Adrenal gland (tissue), 12 donors: ENCODE data around the gene MARVELD2. TPM values are rescaled to one million over a fixed set of nuclear protein-coding genes. Genes with fewer than 3 reads are reported as not detected.
"Not testable (repeated sequence)": the region's sequence is repeated elsewhere in the genome, so short reads cannot be mapped to it uniquely, and the experiment has no call there.

ENCODE experiments used
- DNase-seq, 7 donors: peaks; one replicate each; pipeline ENCODE4 v3.0.0-alpha.2; 2019 to 2020
- H3K27ac ChIP-seq, 5 donors: fragments of 200-600 bp; sonication (generic) in 4 of 5; 1 replicate in 3 of 5; 2 replicates in 2 of 5; pipeline versions ENCODE4 v1.5.1 to v1.8.0; 2016 to 2020; ENCODE audit warnings: mild to moderate bottlenecking in 1 of 5
- H3K27me3 ChIP-seq: fragments of 200-600 bp; 2 replicates; pipeline ENCODE4 v1.8.0; 2021
- H3K36me3 ChIP-seq, 2 donors: fragments of 200-600 bp; replicated peaks in 1 of 2; 1 replicate in 1 of 2; 2 replicates in 1 of 2; pipeline versions ENCODE4 v1.5.1 to v1.8.0; 2018 to 2022
- H3K4me1 ChIP-seq, 2 donors: fragments of 200-600 bp; replicated peaks in 1 of 2; 1 replicate in 1 of 2; 2 replicates in 1 of 2; pipeline versions ENCODE4 v1.5.1 to v1.8.0; 2018 to 2021
- H3K4me3 ChIP-seq, 4 donors: fragments of 200-600 bp; sonication (generic) in 3 of 4; one replicate each; pipeline ENCODE4 v1.5.1; 2016 to 2018
- H3K9me3 ChIP-seq, 3 donors: fragments of 200-600 bp; sonication (generic) in 1 of 3; replicated peaks in 1 of 3; 1 replicate in 2 of 3; 2 replicates in 1 of 3; pipeline versions ENCODE4 v1.5.1 to v1.8.0; 2016 to 2021
- POLR2A ChIP-seq, 2 donors: fragments of 450-650 bp; IDR thresholded peaks; one replicate each; pipeline ENCODE4 v1.6.1; 2017; ENCODE audit warnings: antibody characterized with exemption in 2 of 2, mild to moderate bottlenecking in 2 of 2, moderate library complexity in 1 of 2
- WGBS, 4 donors: extraction: QIAGEN DNeasy Blood & Tissue Kit in 2 of 4; methylation state at CpG; one replicate each; pipeline versions ENCODE4 v1.1.5 to v1.1.7; 2013 to 2017; 5-methylcytosine and 5-hydroxymethylcytosine counted together
- intact Hi-C, 2 donors: fragments of 100-400 bp; cut with DNase I; formaldehyde crosslinking; loops; one replicate each; pipeline versions ENCODE4 v1.14.1 to v1.15.0; 2022 to 2023
- polyA plus RNA-seq, 3 donors: library from polyadenylated mRNA; stranded (reverse); fragments of 200-250 nt in 2 of 3; fragments of 350-450 nt in 1 of 3; fragmentation: Illumina TruSeq in 1 of 3; extraction: RNeasy Lipid Tissue Mini Kit (QIAGEN cat#74804) in 1 of 3; gene quantifications; one replicate each; pipeline ENCODE4 v1.2.3, GENCODE V29; 2013 to 2014
- total RNA-seq, 9 donors: library from RNA; depleted of rRNA in 4 of 9; stranded (reverse); fragments of >200 nt in 4 of 9; fragments of 120-200 nt in 1 of 9; fragmentation: NEBNext Ultra II Directional in 1 of 9; extraction: Animal tissue kit (Norgen Biotek cat#: 25700) in 1 of 9; gene quantifications; one replicate each; pipeline versions ENCODE4 v1.1.0 to v1.2.4, GENCODE V29; 2013 to 2023
- TF ChIP-seq, protein P1 (sequence below), 6 experiments: fragments of 450-650 bp in 4 of 6; fragments of 200-600 bp in 2 of 6; sonication (generic) in 1 of 6; IDR thresholded peaks; 1 replicate in 5 of 6; 2 replicates in 1 of 6; pipeline versions ENCODE4 v1.5.1 to v1.8.0; 2016 to 2021; ENCODE audit warnings: antibody characterized with exemption in 6 of 6, mild to moderate bottlenecking in 2 of 6, moderate library complexity in 1 of 6
- donor health status: healthy with polysubstance abuse.
- donor health status: Bipolar disorder and iron deficiency.
- donor health status: DM: yes; HTN: yes; CAD: no.
- donor health status: DM: no; HTN: no; CAD: no.
- donor health status: DM: no; HTN: no; CAD: no.
- donor health status: DM: yes; HTN: yes; CAD: no.

The MARVELD2 gene
- total and polyA plus RNA-seq, 12 donors, result 0.16 to 1.6 (median 0.73) TPM

DNA sequence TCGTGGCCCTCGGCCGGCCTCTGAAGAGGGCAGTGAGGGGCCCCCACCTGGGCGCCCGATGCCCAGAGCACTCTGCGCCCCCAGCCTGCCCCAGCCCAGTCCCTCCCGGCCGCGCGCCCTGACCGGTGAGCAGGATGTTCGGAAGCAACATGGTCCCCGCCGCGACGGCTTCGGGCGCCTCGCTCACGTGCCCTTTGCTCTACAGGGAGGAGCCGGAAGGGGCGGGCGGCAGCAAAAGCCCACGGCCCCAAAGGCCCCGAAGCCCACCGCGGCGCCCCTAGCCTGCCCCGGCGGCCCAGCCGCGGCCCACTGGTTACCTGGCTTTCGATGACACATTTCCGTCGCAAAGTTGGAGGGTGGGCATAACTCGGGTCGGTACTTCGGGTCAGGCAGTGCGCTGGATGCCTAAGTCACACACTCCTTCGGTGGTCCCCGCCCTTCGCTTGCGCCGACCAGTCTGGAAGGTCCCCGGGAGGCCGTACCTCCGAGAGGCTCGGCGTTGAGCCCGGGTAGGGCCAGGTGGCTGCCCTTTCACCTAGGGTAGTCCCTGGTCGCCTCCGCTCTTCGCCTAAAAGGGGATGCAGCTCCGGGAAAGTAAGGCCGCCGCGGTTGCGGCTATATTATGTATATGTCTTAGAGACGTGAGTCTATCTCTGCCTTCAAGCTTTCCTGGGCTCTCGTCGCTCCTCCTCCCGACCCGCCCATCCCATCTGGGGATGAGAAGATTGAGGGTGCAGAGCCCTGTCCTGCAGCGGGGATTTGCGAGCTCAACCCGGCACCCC is 45.4 kb upstream of the MARVELD2 start, which contains the start of the genes AK6, RAD17 and TAF9:
Gene AK6, minus strand, starts transcription at position 181 of the 782 bp plus-strand sequence. Its CDS starts 30 bp downstream, at position 151.
Gene RAD17, plus strand, starts transcription at position 479 of the 782 bp plus-strand sequence. CDS start 2,391 bp downstream, outside the sequence.
Gene TAF9, minus strand, starts transcription at position 181 of the 782 bp plus-strand sequence. CDS start 3,783 bp downstream, outside the sequence.
- H3K36me3 ChIP-seq, result peaks cover 0 to 27% of the 10 kb centered on the region in 2 donors
- H3K27me3 ChIP-seq, result no peaks in the 10 kb centered on the region
- DNase-seq, result peak; percentile 92 to 94 (median 92)
- TF ChIP-seq, protein P1, sequence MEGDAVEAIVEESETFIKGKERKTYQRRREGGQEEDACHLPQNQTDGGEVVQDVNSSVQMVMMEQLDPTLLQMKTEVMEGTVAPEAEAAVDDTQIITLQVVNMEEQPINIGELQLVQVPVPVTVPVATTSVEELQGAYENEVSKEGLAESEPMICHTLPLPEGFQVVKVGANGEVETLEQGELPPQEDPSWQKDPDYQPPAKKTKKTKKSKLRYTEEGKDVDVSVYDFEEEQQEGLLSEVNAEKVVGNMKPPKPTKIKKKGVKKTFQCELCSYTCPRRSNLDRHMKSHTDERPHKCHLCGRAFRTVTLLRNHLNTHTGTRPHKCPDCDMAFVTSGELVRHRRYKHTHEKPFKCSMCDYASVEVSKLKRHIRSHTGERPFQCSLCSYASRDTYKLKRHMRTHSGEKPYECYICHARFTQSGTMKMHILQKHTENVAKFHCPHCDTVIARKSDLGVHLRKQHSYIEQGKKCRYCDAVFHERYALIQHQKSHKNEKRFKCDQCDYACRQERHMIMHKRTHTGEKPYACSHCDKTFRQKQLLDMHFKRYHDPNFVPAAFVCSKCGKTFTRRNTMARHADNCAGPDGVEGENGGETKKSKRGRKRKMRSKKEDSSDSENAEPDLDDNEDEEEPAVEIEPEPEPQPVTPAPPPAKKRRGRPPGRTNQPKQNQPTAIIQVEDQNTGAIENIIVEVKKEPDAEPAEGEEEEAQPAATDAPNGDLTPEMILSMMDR (IDR thresholded peaks at IDR 0.05), result peak in 1 of 6 experiments; percentile 6
- peak; percentile 54 to 79 for TF ChIP-seq POLR2A (IDR thresholded peaks at IDR 0.05)
- H3K27ac ChIP-seq, result peak within 1 kb of the TSS; percentile 98 to 99 (median 99)
- H3K4me1 ChIP-seq, result peaks cover 13 to 40% of the 10 kb centered on the region in 2 donors
- no peaks in the 10 kb centered on the region for H3K9me3 ChIP-seq
- peak within 1 kb of the TSS; percentile 74 to 96 (median 89) for H3K4me3 ChIP-seq
- 0 to 1% (median 0%) methylated on average over 2 to 66 of the region's 66 CpGs for WGBS, 4 donors
- intact Hi-C loops, result loop anchor here in 1 of 2 donors (10.0 kb wide), 1 partner anchor 275 kb away; the partner anchor contains the start of gene SLC30A5

DNA sequence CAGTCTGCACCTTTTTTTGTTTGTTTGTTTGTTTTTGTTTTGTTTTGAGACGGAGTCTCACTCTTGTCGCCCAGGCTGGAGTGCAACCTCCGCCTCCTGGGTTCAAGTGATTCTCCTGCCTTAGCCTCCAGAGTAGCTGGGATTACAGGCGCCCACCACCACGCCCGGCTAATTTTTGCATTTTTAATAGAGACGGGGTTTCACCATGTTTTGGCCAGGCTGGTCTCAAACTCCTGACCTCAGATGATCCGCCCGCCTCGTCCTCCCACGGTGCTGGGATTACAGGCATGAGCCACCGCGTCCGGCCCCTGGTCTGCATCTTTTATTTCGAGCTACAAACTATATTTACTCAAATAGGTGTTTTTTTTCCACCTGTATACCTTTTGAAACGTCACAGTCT is 44.6 kb upstream of the MARVELD2 start:
- H3K4me1 ChIP-seq, result peaks cover 13 to 36% of the 10 kb centered on the region in 2 donors
- WGBS, 4 donors, result 2 to 6% (median 2%) methylated on average over 16 of the region's 16 CpGs
- H3K27ac ChIP-seq, DNase-seq, H3K9me3 ChIP-seq, H3K27me3 ChIP-seq, intact Hi-C loops: not testable (repeated sequence)
- H3K4me3 ChIP-seq, result peak overlapping the region in 3 of 4 donors; percentile 74 to 96 (median 86)
- H3K36me3 ChIP-seq, result peaks cover 0 to 29% of the 10 kb centered on the region in 2 donors

DNA sequence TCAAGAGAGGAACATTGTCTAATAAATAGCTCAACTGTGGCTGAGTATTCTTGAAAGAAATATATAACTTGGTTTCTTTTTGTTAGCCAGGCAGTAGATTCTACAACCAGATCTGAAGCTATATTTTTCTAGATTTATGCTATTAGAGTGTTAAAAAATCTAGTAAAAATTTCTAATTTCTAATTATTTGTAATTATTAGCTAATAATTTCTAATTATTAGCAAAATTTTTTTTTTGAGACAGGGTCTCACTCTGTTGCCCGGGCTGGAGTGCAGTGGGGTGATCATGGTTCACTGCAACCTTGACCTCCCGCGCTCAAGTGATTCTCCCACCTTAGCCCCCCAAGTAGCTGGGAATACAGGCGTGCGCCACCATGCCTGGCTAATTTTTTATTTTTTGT is 42.5 kb upstream of the MARVELD2 start:
- H3K9me3 ChIP-seq, result no peaks in the 10 kb centered on the region
- intact Hi-C loops, result no loop called here
- no peak overlapping the region for H3K4me3 ChIP-seq
- H3K36me3 ChIP-seq, result peaks cover 0 to 24% of the 10 kb centered on the region in 2 donors
- H3K27me3 ChIP-seq, result no peaks in the 10 kb centered on the region
- peaks cover 13 to 36% of the 10 kb centered on the region in 2 donors for H3K4me1 ChIP-seq
- TF ChIP-seq, protein P1 (IDR thresholded peaks at IDR 0.05), result no peak
- TF ChIP-seq POLR2A (IDR thresholded peaks at IDR 0.05), result no peak
- DNase-seq, result no peak
- WGBS, 4 donors, result 95 to 99% (median 95%) methylated on average over 5 of the region's 5 CpGs
- no peak overlapping the region for H3K27ac ChIP-seq

DNA sequence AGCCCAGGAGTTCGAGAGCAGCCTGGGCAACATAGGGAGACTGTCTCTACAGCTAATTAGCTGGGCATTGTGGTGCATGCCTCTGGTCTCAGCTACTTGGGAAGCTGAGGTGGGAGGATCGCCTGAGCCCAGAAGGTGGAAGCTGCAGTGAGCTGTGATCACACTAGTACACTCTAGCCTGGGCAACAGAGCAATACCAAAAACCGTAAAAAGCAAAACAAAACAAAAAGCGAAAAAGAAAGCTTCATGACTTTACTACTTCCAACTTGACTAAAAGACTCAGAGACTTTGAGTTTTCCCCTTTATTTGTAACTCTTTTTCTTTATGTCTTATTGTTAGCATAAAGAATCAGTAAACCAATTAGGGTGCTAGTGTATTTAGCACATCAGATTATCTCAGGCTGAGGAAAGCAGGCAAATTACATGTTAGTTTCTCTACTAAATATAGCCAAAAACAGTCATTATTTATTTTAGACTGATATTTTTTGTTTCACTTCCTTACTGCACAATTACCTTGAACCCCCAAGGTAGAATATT is 39.9 kb upstream of the MARVELD2 start:
- peaks cover 0 to 43% of the 10 kb centered on the region in 2 donors for H3K36me3 ChIP-seq
- H3K27me3 ChIP-seq, result no peaks in the 10 kb centered on the region

More for the DNA sequence above, 39.9 kb upstream of the MARVELD2 start:
- Histone ChIP-seq H3K4me1 (peaks cover 6 to 24% of the 10 kb centered on the region in 2 donors), H3K4me3 (no peak overlapping the region), H3K27ac (no peak overlapping the region), H3K9me3 (no peaks in the 10 kb centered on the region)
- no peak for TF ChIP-seq POLR2A (IDR thresholded peaks at IDR 0.05)
- TF ChIP-seq, protein P1 (IDR thresholded peaks at IDR 0.05), result no peak
- DNase-seq, result no peak
- intact Hi-C loops, result no loop called here
- WGBS, 4 donors, result 91 to 96% (median 94%) methylated on average over 4 of the region's 4 CpGs
